Karpas-422 (cell line): ENCODE measurements around the gene REC114. TPM values are rescaled to one million over a fixed set of nuclear protein-coding genes. Genes with fewer than 3 reads are reported as not detected.
A peak's percentile ranks its signal among the peaks of the same experiment; 100 is the strongest.
"Not testable (repeated sequence)": the region's sequence is repeated elsewhere in the genome, so short reads cannot be mapped to it uniquely, and the experiment has no call there.

Experiments
- DNase-seq: peaks from one replicate; pipeline ENCODE4 v3.0.0-alpha.2; 2015
- H2AFZ ChIP-seq: fragments of 200-600 bp; sonication (generic); 2 replicates; pipeline ENCODE4 v1.6.1; 2014; ENCODE audit warnings: antibody characterized with exemption, low read length, mixed read lengths
- H3K27ac ChIP-seq: fragments of 200-600 bp; sonication (generic); 2 replicates; pipeline ENCODE4 v1.5.1; 2014; ENCODE audit warnings: mild to moderate bottlenecking, low read length, moderate library complexity
- H3K27me3 ChIP-seq: fragments of 200-600 bp; sonication (generic); 2 replicates; pipeline ENCODE4 v1.6.1; 2014; ENCODE audit warnings: low read length, mixed read lengths
- H3K36me3 ChIP-seq: fragments of 200-600 bp; sonication (generic); 2 replicates; pipeline ENCODE4 v1.6.1; 2014; ENCODE audit warnings: low read length, mixed read lengths; ENCODE audit not compliant: insufficient read depth
- H3K4me1 ChIP-seq: fragments of 200-600 bp; sonication (generic); 2 replicates; pipeline ENCODE4 v1.6.1; 2014; ENCODE audit warnings: mild to moderate bottlenecking, low read length, mixed read lengths
- H3K4me2 ChIP-seq: fragments of 200-600 bp; sonication (generic); 2 replicates; pipeline ENCODE4 v1.6.1; 2014; ENCODE audit warnings: low read length, low read depth, mild to moderate bottlenecking; ENCODE audit not compliant: poor library complexity, severe bottlenecking
- H3K4me3 ChIP-seq: fragments of 200-600 bp; sonication (generic); 2 replicates; pipeline ENCODE4 v1.5.1; 2014; ENCODE audit warnings: mild to moderate bottlenecking, antibody characterized with exemption, low read length, mixed read lengths
- H3K79me2 ChIP-seq: fragments of 200-600 bp; sonication (generic); 2 replicates; pipeline ENCODE4 v1.6.1; 2014; ENCODE audit warnings: mild to moderate bottlenecking, low read length, mixed read lengths
- H3K9ac ChIP-seq: fragments of 200-600 bp; sonication (generic); 2 replicates; pipeline ENCODE4 v1.6.0; 2014; ENCODE audit warnings: low read length
- H3K9me2 ChIP-seq: fragments of 200-600 bp; sonication (generic), shearing (Covaris generic); replicated peaks from 2 replicates; pipeline ENCODE4 v1.6.0; 2014; ENCODE audit warnings: mild to moderate bottlenecking, low read length, moderate library complexity; ENCODE audit not compliant: insufficient read depth
- H3K9me3 ChIP-seq: fragments of 300-700, 200-600 bp; sonication (generic); 2 replicates; pipeline ENCODE4 v1.6.1; 2014; ENCODE audit warnings: low read length, mixed read lengths
- H4K20me1 ChIP-seq: fragments of 200-600 bp; sonication (generic); 2 replicates; pipeline ENCODE4 v1.6.1; 2014; ENCODE audit warnings: mild to moderate bottlenecking, antibody characterized with exemption, low read length, low read depth; ENCODE audit not compliant: insufficient read depth
- total RNA-seq: library from RNA; depleted of rRNA; stranded (reverse); fragments of >200 nt; shearing (Covaris generic); gene quantifications from 2 replicates; pipeline ENCODE4 v1.2.3, GENCODE V29; 2014; ENCODE audit warnings: low replicate concordance

The REC114 gene
- total RNA-seq, 1 experiment from 2014 or later, result not detected

DNA sequence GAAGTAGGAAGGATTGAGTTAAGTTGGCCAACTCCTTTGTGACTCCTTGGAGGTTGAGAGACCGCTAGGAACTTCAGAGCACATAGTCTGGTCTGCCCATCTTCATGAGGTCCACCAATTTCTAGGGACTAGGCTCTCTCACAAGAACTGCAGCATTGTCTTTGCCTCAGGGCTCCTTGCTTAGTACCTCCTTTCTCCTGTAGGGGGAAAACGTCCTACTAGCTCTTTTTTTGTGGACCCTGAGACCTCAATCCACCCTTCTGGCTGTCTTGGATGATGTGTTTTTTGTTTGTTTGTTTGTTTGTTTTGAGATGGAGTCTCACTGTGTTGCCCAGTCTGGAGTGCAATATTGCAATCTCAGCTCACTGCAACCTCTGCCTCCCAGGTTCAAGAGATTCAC, 21.6 kb downstream of the REC114 start:
- no peak overlapping the region for H3K9ac ChIP-seq
- H3K79me2 ChIP-seq, result no peaks in the 10 kb centered on the region
- peak; percentile 53 for DNase-seq
- no peak overlapping the region for H3K27ac ChIP-seq
- H3K27me3 ChIP-seq, result no peaks in the 10 kb centered on the region
- no peak overlapping the region for H2AFZ ChIP-seq
- no peaks in the 10 kb centered on the region for H3K36me3 ChIP-seq
- H3K9me3 ChIP-seq, result no peaks in the 10 kb centered on the region
- H4K20me1 ChIP-seq, result no peaks in the 10 kb centered on the region
- H3K4me2 ChIP-seq, result no peak overlapping the region
- no peak overlapping the region for H3K4me3 ChIP-seq
- H3K9me2 ChIP-seq, result no peaks in the 10 kb centered on the region
- no peaks in the 10 kb centered on the region for H3K4me1 ChIP-seq

DNA sequence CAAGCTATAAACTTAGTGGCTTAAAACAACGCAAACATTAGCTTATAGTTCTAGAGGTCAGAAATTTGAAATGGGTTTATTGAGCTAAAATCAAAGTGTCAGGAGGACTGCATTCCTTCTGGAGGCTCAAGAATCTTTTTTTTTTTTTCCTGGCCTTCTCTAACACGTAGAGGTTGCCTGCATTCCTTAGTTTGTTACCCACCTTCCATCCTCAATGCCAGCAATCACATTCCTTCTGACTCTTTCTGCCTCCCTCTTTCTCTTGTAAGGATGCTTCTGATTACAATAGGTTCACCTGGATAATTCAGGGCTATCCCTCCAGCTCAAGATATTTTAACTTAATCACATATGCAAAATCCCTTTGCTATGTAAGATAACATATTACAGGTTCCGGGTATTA, 24.8 kb downstream of the REC114 start:
- DNase-seq, result no peak
- Histone ChIP-seq H4K20me1 (no peaks in the 10 kb centered on the region), H3K79me2 (no peaks in the 10 kb centered on the region), H3K27me3 (no peaks in the 10 kb centered on the region), H3K36me3 (no peaks in the 10 kb centered on the region), H3K27ac (no peak overlapping the region), H3K9me2 (no peaks in the 10 kb centered on the region), H3K4me1 (no peaks in the 10 kb centered on the region), H3K4me2 (no peak overlapping the region), H3K4me3 (no peak overlapping the region), H2AFZ (no peak overlapping the region), H3K9ac (no peak overlapping the region), H3K9me3 (no peaks in the 10 kb centered on the region)

DNA sequence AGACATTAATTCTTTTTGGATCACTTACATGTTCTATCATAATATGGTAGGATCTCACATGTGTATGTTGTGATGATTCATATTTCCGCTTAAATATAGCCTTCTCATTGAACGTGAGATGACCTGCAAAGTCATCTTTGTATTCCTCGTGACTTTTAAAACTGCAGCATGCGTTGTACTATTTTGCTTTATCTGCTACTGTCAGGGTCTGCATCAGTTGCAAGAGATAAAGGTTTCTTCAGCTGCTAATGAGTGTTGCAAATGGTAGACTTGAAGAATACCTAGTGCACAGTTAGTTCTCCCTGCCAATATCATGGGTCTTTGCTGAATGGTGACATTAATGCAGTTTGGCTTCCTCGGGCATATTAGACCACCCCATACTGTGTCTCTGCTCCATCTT, 31.8 kb downstream of the REC114 start:
- H3K27me3 ChIP-seq, result 0 out of 2 replicates have a peak, but pooled peaks cover 3% of the 10 kb centered on the region
- no peaks in the 10 kb centered on the region for H3K9me3 ChIP-seq
- H2AFZ ChIP-seq, result no peak overlapping the region
- no peaks in the 10 kb centered on the region for H4K20me1 ChIP-seq
- no peak overlapping the region for H3K9ac ChIP-seq
- H3K4me1 ChIP-seq, result no peaks in the 10 kb centered on the region
- no peaks in the 10 kb centered on the region for H3K79me2 ChIP-seq
- no peak overlapping the region for H3K27ac ChIP-seq
- no peaks in the 10 kb centered on the region for H3K9me2 ChIP-seq
- no peak overlapping the region for H3K4me2 ChIP-seq
- no peak for DNase-seq
- no peaks in the 10 kb centered on the region for H3K36me3 ChIP-seq
- H3K4me3 ChIP-seq, result no peak overlapping the region

DNA sequence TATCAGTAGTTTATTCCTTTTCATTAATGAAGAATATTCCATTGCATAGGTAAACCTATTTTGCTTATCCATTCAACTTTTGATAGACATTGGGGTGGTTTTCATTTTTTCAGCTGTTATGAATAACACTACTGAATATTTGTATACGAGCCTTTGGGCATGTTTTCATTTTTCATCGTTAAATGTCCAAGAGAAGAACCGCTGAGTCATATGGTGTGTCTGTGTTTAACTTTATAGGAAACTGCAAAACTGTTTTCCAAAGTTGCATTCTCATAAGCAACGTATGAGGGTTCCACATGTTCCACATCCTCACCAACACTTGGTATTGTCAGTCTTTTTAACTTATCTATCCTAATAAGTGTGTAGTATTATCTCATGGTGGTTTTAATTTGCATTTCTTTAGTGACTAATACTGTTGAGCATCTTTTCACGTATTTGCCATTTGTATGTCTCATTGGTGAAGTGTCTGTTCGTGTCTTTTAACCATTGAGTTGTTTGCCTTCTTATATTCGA, 33.8 kb downstream of the REC114 start:
- DNase-seq, result no peak
- Histone ChIP-seq H3K36me3 (no peaks in the 10 kb centered on the region), H3K27ac (no peak overlapping the region), H3K4me3 (no peak overlapping the region), H3K9me2 (no peaks in the 10 kb centered on the region), H3K4me2 (no peak overlapping the region), H3K9ac (no peak overlapping the region), H3K4me1 (no peaks in the 10 kb centered on the region), H2AFZ (no peak overlapping the region), H3K27me3 (0 out of 2 replicates have a peak, but pooled peaks cover 3% of the 10 kb centered on the region), H4K20me1 (no peaks in the 10 kb centered on the region), H3K9me3 (no peaks in the 10 kb centered on the region), H3K79me2 (no peaks in the 10 kb centered on the region)

DNA sequence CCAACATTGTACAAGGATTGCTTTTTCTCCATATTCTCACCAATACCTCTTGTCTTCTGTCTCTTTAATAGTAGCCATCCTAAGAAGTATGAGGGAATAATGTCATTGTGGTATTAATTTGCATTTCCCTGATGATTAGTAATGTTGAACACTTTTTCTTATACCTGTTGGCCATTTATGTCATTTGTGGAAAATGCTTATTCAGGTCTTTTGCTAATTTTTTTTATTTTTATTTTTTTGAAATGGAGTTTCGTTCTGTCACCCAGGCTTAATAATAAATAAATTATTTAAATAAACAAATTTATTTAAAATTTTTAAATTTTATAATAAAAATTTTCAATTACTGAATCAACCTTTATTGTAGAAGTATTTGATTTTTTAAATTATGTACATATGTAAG, 37.1 kb downstream of the REC114 start:
- Histone ChIP-seq H3K27ac (no peak overlapping the region), H4K20me1 (no peaks in the 10 kb centered on the region), H3K4me3 (no peak overlapping the region), H2AFZ (no peak overlapping the region), H3K27me3 (0 out of 2 replicates have a peak, but pooled peaks cover 3% of the 10 kb centered on the region), H3K4me1 (no peaks in the 10 kb centered on the region), H3K4me2 (no peak overlapping the region), H3K9ac (no peak overlapping the region), H3K9me3 (no peaks in the 10 kb centered on the region), H3K9me2 (no peaks in the 10 kb centered on the region), H3K79me2 (no peaks in the 10 kb centered on the region), H3K36me3 (no peaks in the 10 kb centered on the region)
- DNase-seq, result no peak

DNA sequence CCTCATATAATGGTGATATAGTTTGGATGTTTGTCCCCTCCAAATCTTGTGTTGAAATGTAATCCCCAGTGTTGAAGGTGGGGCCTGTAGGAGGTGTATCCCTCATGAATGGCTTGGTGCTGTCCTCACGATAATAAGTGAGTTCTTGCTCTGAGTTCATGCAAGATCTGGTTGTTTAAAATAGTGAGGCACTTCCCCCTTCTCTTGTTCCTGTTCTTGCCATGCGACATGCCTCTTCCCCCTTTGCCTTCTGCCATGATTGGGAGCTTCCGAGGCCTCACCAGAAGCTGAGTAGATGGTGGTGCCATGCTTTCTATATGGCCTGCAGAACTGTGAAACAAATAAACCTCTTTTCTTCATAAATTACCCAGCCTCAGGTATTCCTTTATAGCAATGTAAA, 39.2 kb downstream of the REC114 start:
- Histone ChIP-seq H3K9me3 (no peaks in the 10 kb centered on the region), H3K9ac (no peak overlapping the region), H3K27ac (no peak overlapping the region), H3K4me3 (no peak overlapping the region), H3K9me2 (no peaks in the 10 kb centered on the region), H3K4me2 (no peak overlapping the region), H3K27me3 (no peaks in the 10 kb centered on the region), H3K36me3 (no peaks in the 10 kb centered on the region), H3K4me1 (no peaks in the 10 kb centered on the region), H3K79me2 (no peaks in the 10 kb centered on the region), H2AFZ (no peak overlapping the region), H4K20me1 (no peaks in the 10 kb centered on the region)
- DNase-seq, result no peak

DNA sequence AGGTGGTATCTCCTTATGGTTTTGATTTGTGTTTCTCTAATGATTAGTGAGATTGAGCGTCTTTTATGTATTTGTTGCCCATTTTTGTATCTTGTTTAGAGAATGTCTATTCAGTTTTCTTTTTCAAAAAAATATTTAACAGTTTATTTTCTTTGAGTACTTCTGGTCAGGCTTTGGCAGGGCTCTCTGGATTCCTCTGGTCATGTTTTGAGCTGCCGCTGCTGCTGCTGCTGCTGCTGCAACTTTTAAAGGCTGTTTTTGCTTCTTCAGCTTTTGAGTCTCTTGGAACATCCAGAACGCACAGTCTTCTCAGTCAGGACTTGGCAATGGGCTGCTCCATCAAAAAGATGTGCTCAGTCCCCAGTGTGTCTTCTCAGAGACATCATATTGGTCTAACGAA, 40.1 kb downstream of the REC114 start:
- H3K4me1 ChIP-seq, result no peaks in the 10 kb centered on the region
- H3K4me3 ChIP-seq, result no peak overlapping the region
- H3K4me2 ChIP-seq, result no peak overlapping the region
- H3K36me3 ChIP-seq, result no peaks in the 10 kb centered on the region
- H3K27ac ChIP-seq, result no peak overlapping the region
- H2AFZ ChIP-seq, result no peak overlapping the region
- no peaks in the 10 kb centered on the region for H3K9me2 ChIP-seq
- DNase-seq, result no peak
- no peaks in the 10 kb centered on the region for H3K9me3 ChIP-seq
- H4K20me1 ChIP-seq, result no peaks in the 10 kb centered on the region
- H3K9ac ChIP-seq, result no peak overlapping the region
- H3K27me3 ChIP-seq, result no peaks in the 10 kb centered on the region
- no peaks in the 10 kb centered on the region for H3K79me2 ChIP-seq

DNA sequence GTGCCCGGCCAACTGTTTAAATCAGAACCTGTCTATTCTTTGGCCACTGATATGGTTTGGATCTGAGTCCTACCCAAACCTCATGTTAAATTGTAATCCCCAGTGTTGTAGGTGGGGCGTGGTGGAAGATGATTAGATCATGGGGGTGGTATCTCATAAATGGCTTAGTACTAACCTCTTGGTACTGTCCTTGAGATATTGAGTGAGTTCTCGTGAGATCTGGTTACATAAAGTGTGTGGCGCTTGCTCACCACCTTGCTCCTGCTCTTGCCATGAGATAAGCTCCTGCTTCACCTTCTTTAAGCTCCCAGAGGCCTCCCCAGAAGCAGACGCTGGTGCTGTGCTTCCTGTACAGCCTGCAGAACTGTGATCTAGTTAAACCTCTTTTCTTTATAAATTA, 42.4 kb downstream of the REC114 start:
- Histone ChIP-seq H3K9ac (no peak overlapping the region), H3K9me3 (no peaks in the 10 kb centered on the region), H3K4me1 (no peaks in the 10 kb centered on the region), H4K20me1 (no peaks in the 10 kb centered on the region), H3K27me3 (no peaks in the 10 kb centered on the region), H3K4me2 (no peak overlapping the region), H3K9me2 (no peaks in the 10 kb centered on the region), H3K27ac (no peak overlapping the region), H3K79me2 (no peaks in the 10 kb centered on the region), H2AFZ (no peak overlapping the region), H3K36me3 (no peaks in the 10 kb centered on the region), H3K4me3 (no peak overlapping the region)
- no peak for DNase-seq

DNA sequence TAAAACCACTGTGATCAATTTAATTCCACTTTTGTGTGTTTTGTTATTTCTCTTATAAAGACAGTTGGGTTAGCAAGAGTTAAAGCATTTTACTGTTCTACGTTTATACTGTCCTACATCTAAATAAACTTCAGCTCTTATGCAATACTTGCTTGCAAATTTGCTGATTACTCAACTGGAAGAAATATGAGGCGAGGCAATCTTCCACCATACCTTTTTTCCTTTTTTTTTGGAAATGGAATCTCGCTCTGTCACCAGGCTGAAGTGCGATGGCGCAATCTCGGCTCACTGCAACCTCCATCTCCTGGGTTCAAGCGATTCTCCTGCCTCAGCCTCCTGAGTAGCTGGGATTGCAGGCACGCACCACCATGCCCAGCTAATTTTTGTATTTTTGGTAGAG, 42.9 kb downstream of the REC114 start:
- not testable (repeated sequence) for H3K79me2 ChIP-seq, H3K36me3 ChIP-seq, H2AFZ ChIP-seq, H3K4me2 ChIP-seq, H3K9me3 ChIP-seq, H3K27me3 ChIP-seq, H3K4me3 ChIP-seq, H4K20me1 ChIP-seq, H3K9me2 ChIP-seq, DNase-seq, H3K9ac ChIP-seq, H3K27ac ChIP-seq, H3K4me1 ChIP-seq
